IMR-90 (cell line): ENCODE data around the gene HOOK1. TPM values are rescaled to one million over a fixed set of nuclear protein-coding genes. Genes with fewer than 3 reads are reported as not detected.

ENCODE experiments used
- ATAC-seq: fragments of 200-7000 bp; cut with Tn5 transposase; 2 replicates; pipeline ENCODE4 v1.9.1; 2020; ENCODE audit warnings: low read depth, mild to moderate bottlenecking, moderate library complexity
- BruUV-seq: library from RNA; stranded (reverse); fragments of 400-500 nt; replicated peaks from 2 replicates; lab custom pipeline; 2021; lab: Mats Ljungman, UMichigan
- CTCF ChIA-PET: fragments of 300-600 bp; formaldehyde crosslinking; extraction: SDS; loops from one replicate; lab custom pipeline; 2021; ENCODE audit warnings: antibody characterized with exemption; lab: Yijun Ruan, JAX
- POLR2A ChIA-PET: fragments of 300-600 bp; sonication (Branson Sonifier 250); formaldehyde crosslinking; loops from one replicate; lab custom pipeline; 2022; ENCODE audit warnings: antibody characterized with exemption; ENCODE audit not compliant: unreplicated experiment; lab: Charles Lee
- DNase-seq: peaks from one replicate; pipeline ENCODE4 v3.0.0; 2013
- H2AFZ ChIP-seq: replicated peaks from 2 replicates; pipeline ENCODE3; 2013; ENCODE audit warnings: low read length, mild to moderate bottlenecking; ENCODE audit not compliant: poor library complexity
- H2AK5ac ChIP-seq: 2 replicates; pipeline ENCODE4 v1.6.1; 2013; ENCODE audit warnings: low read depth, low read length, inconsistent platforms
- H2AK9ac ChIP-seq: replicated peaks from 2 replicates; pipeline ENCODE3; 2013; ENCODE audit warnings: mild to moderate bottlenecking, low read depth, low read length, moderate library complexity; ENCODE audit not compliant: poor library complexity
- H2BK120ac ChIP-seq: 2 replicates; pipeline ENCODE4 v1.6.1; 2013; ENCODE audit warnings: low read depth, low read length, inconsistent platforms
- H2BK15ac ChIP-seq: 3 replicates; pipeline ENCODE4 v1.6.1; 2013; ENCODE audit warnings: low read depth, low read length, inconsistent platforms
- H2BK20ac ChIP-seq: 2 replicates; pipeline ENCODE4 v1.6.1; 2013; ENCODE audit warnings: low read depth, mild to moderate bottlenecking, inconsistent platforms, low read length, moderate library complexity
- H2BK5ac ChIP-seq: 2 replicates; pipeline ENCODE4 v1.6.1; 2013; ENCODE audit warnings: mild to moderate bottlenecking, low read depth, low read length, inconsistent platforms; ENCODE audit not compliant: poor library complexity, severe bottlenecking
- H3K14ac ChIP-seq: replicated peaks from 2 replicates; pipeline ENCODE4 v1.6.1; 2013; ENCODE audit warnings: low read depth, low read length, inconsistent platforms
- H3K18ac ChIP-seq: 2 replicates; pipeline ENCODE4 v1.6.1; 2013; ENCODE audit warnings: low read depth, low read length, control low read depth
- H3K23ac ChIP-seq: 2 replicates; pipeline ENCODE4 v1.6.1; 2013; ENCODE audit warnings: low read depth, low read length, inconsistent platforms
- H3K27ac ChIP-seq: 2 replicates; pipeline ENCODE4 v1.5.1; 2013; ENCODE audit warnings: mild to moderate bottlenecking, control low read depth, low read length; ENCODE audit not compliant: insufficient read depth
- H3K27me3 ChIP-seq: 2 replicates; pipeline ENCODE4 v1.6.1; 2013; ENCODE audit warnings: low read length; ENCODE audit not compliant: control insufficient read depth, insufficient read depth
- H3K36me3 ChIP-seq: 2 replicates; pipeline ENCODE4 v1.6.1; 2013; ENCODE audit warnings: low read length, mixed read lengths; ENCODE audit not compliant: control insufficient read depth, insufficient read depth
- H3K4ac ChIP-seq: 2 replicates; pipeline ENCODE4 v1.6.1; 2013; ENCODE audit warnings: low read depth, low read length, inconsistent platforms
- H3K4me1 ChIP-seq: 2 replicates; pipeline ENCODE4 v1.6.1; 2013; ENCODE audit warnings: low read length, mixed read lengths; ENCODE audit not compliant: control insufficient read depth, insufficient read depth
- H3K4me2 ChIP-seq: 2 replicates; pipeline ENCODE4 v1.6.1; 2013; ENCODE audit warnings: low read depth, mild to moderate bottlenecking, control low read depth, low read length, moderate library complexity
- H3K4me3 ChIP-seq: 2 replicates; pipeline ENCODE4 v1.5.1; 2013; ENCODE audit warnings: low read depth, mild to moderate bottlenecking, control low read depth, low read length, moderate library complexity; ENCODE audit not compliant: insufficient read depth
- H3K56ac ChIP-seq: 2 replicates; pipeline ENCODE4 v1.6.1; 2013; ENCODE audit warnings: low read length, inconsistent platforms; ENCODE audit not compliant: insufficient read depth; ENCODE audit errors: extremely low read depth
- H3K79me1 ChIP-seq, 2 experiments: 2 replicates each; pipeline ENCODE4 v1.6.1; 2013; ENCODE audit warnings: low read length in 2 of 2, inconsistent platforms in 1 of 2, low read depth in 1 of 2
- H3K9ac ChIP-seq: 2 replicates; pipeline ENCODE4 v1.6.1; 2013; ENCODE audit warnings: low read depth, low read length, control low read depth
- H3K9me1 ChIP-seq: 2 replicates; pipeline ENCODE4 v1.6.1; 2013; ENCODE audit warnings: low read length, inconsistent platforms; ENCODE audit not compliant: insufficient read depth
- H3K9me3 ChIP-seq: 2 replicates; pipeline ENCODE4 v1.6.1; 2013; ENCODE audit warnings: low read length; ENCODE audit not compliant: control insufficient read depth, insufficient read depth
- H4K20me1 ChIP-seq: 2 replicates; pipeline ENCODE4 v1.6.1; 2013; ENCODE audit warnings: low read length, inconsistent platforms; ENCODE audit not compliant: insufficient read depth
- H4K5ac ChIP-seq: 2 replicates; pipeline ENCODE4 v1.6.1; 2013; ENCODE audit warnings: mild to moderate bottlenecking, low read depth, low read length, control low read depth
- H4K8ac ChIP-seq, 2 experiments: 2 replicates each; pipeline ENCODE4 v1.6.1; 2013; ENCODE audit warnings: low read depth in 2 of 2, low read length in 2 of 2, control low read depth in 1 of 2, inconsistent platforms in 1 of 2
- H4K91ac ChIP-seq: 2 replicates; pipeline ENCODE4 v1.6.1; 2013; ENCODE audit warnings: low read depth, low read length, inconsistent platforms; ENCODE audit not compliant: insufficient read depth
- BHLHE40 ChIP-seq: fragments of 150-350 bp; IDR thresholded peaks from 2 replicates; pipeline ENCODE4 v1.6.1; 2016; ENCODE audit warnings: mild to moderate bottlenecking, low read depth, low read length
- CEBPB ChIP-seq: IDR thresholded peaks from 2 replicates; pipeline ENCODE4 v1.6.1; 2012; ENCODE audit warnings: low read depth, low read length, improper control_type of control experiment
- CHD1 ChIP-seq: IDR thresholded peaks from 2 replicates; pipeline ENCODE4 v1.6.1; 2012; ENCODE audit warnings: low read depth, low read length, improper control_type of control experiment
- FOS ChIP-seq: fragments of 150-350 bp; IDR thresholded peaks from 2 replicates; pipeline ENCODE4 v1.6.1; 2016; ENCODE audit warnings: low read depth, low read length
- MAFK ChIP-seq: IDR thresholded peaks from 2 replicates; pipeline ENCODE4 v1.6.1; 2012; ENCODE audit warnings: low read depth, low read length, improper control_type of control experiment
- MAZ ChIP-seq: IDR thresholded peaks from 2 replicates; pipeline ENCODE4 v1.6.1; 2012; ENCODE audit warnings: low read depth, mild to moderate bottlenecking, low read length, improper control_type of control experiment, moderate library complexity, borderline replicate concordance
- MXI1 ChIP-seq: IDR thresholded peaks from 2 replicates; pipeline ENCODE4 v1.6.1; 2012; ENCODE audit warnings: low read depth, mild to moderate bottlenecking, low read length, moderate library complexity, borderline replicate concordance
- NFE2L2 ChIP-seq: fragments of 150-350 bp; IDR thresholded peaks from 2 replicates; pipeline ENCODE4 v1.6.1; 2016; ENCODE audit warnings: low read depth, mild to moderate bottlenecking, low read length
- POLR2A ChIP-seq: IDR thresholded peaks from 2 replicates; pipeline ENCODE4 v1.6.1; 2012; ENCODE audit warnings: mild to moderate bottlenecking, low read depth, low read length
- RAD21 ChIP-seq: IDR thresholded peaks from 2 replicates; pipeline ENCODE4 v1.6.1; 2012; ENCODE audit warnings: low read length, improper control_type of control experiment
- RCOR1 ChIP-seq: IDR thresholded peaks from 2 replicates; pipeline ENCODE4 v1.6.1; 2012; ENCODE audit warnings: mild to moderate bottlenecking, low read length, improper control_type of control experiment; ENCODE audit not compliant: insufficient replicate concordance
- RFX5 ChIP-seq: IDR thresholded peaks from 2 replicates; pipeline ENCODE4 v1.8.0; 2012; ENCODE audit warnings: low read depth, mild to moderate bottlenecking, low read length, moderate library complexity
- SMC3 ChIP-seq: fragments of 150-350 bp; IDR thresholded peaks from 2 replicates; pipeline ENCODE4 v1.6.1; 2016; ENCODE audit warnings: low read depth, mild to moderate bottlenecking, antibody characterized with exemption, low read length, moderate library complexity
- WGBS, 2 experiments: methylation state at CpG; one replicate each; pipeline versions ENCODE4 v1.1.5 to v1.1.7; 2013; ENCODE audit warnings: missing lambda C conversion rate in 2 of 2; ENCODE audit not compliant: insufficient read length in 1 of 2; ENCODE audit errors: extremely low coverage in 2 of 2; 5-methylcytosine and 5-hydroxymethylcytosine counted together
- dilution Hi-C: fragments of 300-500 bp; cut with HindIII; formaldehyde crosslinking; loops from one replicate; pipeline ENCODE4 v1.14.3; 2018; ENCODE audit warnings: low sequenced_read_pairs; ENCODE audit not compliant: unreplicated experiment
- in situ Hi-C: fragments of 300-500 bp; cut with MboI; formaldehyde crosslinking; loops from 3 replicates; pipeline ENCODE4 v1.14.3; 2019; ENCODE audit warnings: low sequenced_read_pairs, inconsistent platforms, mixed read lengths
- intact Hi-C: fragments of 100-400 bp; cut with micrococcal nuclease; formaldehyde crosslinking; loops from 2 replicates; pipeline ENCODE4 v1.10.0; 2022
- polyA plus RNA-seq, 3 experiments: library from polyadenylated mRNA; depleted of rRNA; stranded (reverse); fragments of >200 nt; gene quantifications; 2 replicates each; pipeline ENCODE4 v1.2.3, GENCODE V29; 2012; ENCODE audit warnings: low replicate concordance in 1 of 3
- total RNA-seq: library from RNA; depleted of rRNA; stranded (reverse); fragments of >200 nt; gene quantifications from 2 replicates; pipeline ENCODE4 v1.2.3, GENCODE V29; 2012
- TF ChIP-seq, protein P1 (sequence below): fragments of 150-350 bp; IDR thresholded peaks from 2 replicates; pipeline ENCODE4 v1.6.1; 2016; ENCODE audit warnings: low read depth, mild to moderate bottlenecking, low read length, moderate library complexity, borderline replicate concordance
- TF ChIP-seq, protein P2 (sequence below): fragments of 150-350 bp; IDR thresholded peaks from 2 replicates; pipeline ENCODE4 v1.6.1; 2017; ENCODE audit warnings: mild to moderate bottlenecking, antibody characterized with exemption, low read length, low read depth
- TF ChIP-seq, protein P3 (sequence below): conservative IDR thresholded peaks from 2 replicates; pipeline ENCODE4 v1.5.1; 2012; ENCODE audit warnings: mild to moderate bottlenecking, low read depth, low read length, improper control_type of control experiment

HOOK1 gene
- total and polyA plus RNA-seq, 2 of the 4 experiments (the other 2 are of a cell fraction): not detected

DNA sequence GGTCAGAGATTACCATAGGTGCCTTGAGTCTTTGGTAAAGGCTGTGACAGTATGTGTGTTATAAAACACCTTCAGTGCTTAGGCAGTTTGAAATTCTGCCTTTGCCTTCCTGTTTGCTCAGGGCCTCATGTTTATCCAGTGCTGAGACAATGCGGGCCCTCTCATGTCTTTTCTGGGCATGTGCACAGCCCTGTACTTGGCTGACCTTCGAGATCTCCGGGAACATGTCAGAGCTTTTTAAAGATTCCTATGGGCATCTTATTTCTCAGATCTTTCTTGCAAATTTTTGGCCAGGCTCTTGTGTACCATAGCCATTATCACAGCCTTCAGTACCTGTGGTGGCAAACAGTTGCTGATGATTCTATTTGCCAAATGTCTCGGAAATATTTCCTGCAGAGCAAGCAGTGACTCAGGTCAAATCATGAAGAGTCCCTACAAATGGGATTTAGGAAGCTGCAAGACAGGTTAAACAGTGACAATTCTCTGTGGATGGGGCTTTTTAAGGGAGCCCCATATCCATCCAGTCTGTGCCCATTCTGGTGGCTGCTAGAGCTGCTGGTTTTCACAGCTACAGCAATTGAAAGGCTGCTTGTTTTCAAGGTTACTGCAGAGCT is 42.1 kb downstream of the HOOK1 start:
- H3K14ac ChIP-seq: no peak overlapping the region
- ATAC-seq (no peak), DNase-seq (no peak)
- H3K9me1 ChIP-seq: no peaks in the 10 kb centered on the region
- H3K36me3 ChIP-seq: no peaks in the 10 kb centered on the region
- H2BK5ac ChIP-seq: no peak overlapping the region
- no peaks in the 10 kb centered on the region for H3K27me3 ChIP-seq
- WGBS, 2 experiments: 65% methylated on average over 4 of the region's 4 CpGs; no CpG with 5 or more reads in 1 of the 2 experiments
- H4K91ac ChIP-seq: no peak overlapping the region
- H3K4me1 ChIP-seq: no peaks in the 10 kb centered on the region
- no peak overlapping the region for H3K9ac ChIP-seq
- no peak overlapping the region for H3K18ac ChIP-seq
- H3K56ac ChIP-seq: no peak overlapping the region
- CTCF ChIA-PET: no interaction called here
- no peak overlapping the region for H3K4ac ChIP-seq
- no peaks in the 10 kb centered on the region for H3K79me1 ChIP-seq
- no peak overlapping the region for H2AFZ ChIP-seq
- no peak overlapping the region for H2BK20ac ChIP-seq
- H4K8ac ChIP-seq: no peak overlapping the region
- H2AK5ac ChIP-seq: no peak overlapping the region
- no peak overlapping the region for H2BK120ac ChIP-seq
- no TSS peak for BruUV-seq
- no peak overlapping the region for H2AK9ac ChIP-seq
- dilution Hi-C loops: no loop called here
- no peaks in the 10 kb centered on the region for H4K20me1 ChIP-seq
- no peak overlapping the region for H2BK15ac ChIP-seq
- intact Hi-C loops: no loop called here
- no peak overlapping the region for H3K23ac ChIP-seq
- POLR2A ChIA-PET: no interaction called here
- H4K5ac ChIP-seq: no peak overlapping the region
- H3K27ac ChIP-seq: no peak overlapping the region
- TF ChIP-seq MXI1 (no peak), RAD21 (no peak), MAFK (no peak), CHD1 (no peak), FOS (no peak), NFE2L2 (no peak), MAZ (no peak), SMC3 (no peak), RFX5 (no peak), CEBPB (no peak), RCOR1 (no peak), BHLHE40 (no peak), POLR2A (no peak)
- TF ChIP-seq, protein P1, sequence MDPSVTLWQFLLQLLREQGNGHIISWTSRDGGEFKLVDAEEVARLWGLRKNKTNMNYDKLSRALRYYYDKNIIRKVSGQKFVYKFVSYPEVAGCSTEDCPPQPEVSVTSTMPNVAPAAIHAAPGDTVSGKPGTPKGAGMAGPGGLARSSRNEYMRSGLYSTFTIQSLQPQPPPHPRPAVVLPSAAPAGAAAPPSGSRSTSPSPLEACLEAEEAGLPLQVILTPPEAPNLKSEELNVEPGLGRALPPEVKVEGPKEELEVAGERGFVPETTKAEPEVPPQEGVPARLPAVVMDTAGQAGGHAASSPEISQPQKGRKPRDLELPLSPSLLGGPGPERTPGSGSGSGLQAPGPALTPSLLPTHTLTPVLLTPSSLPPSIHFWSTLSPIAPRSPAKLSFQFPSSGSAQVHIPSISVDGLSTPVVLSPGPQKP: no peak
- TF ChIP-seq, protein P2, sequence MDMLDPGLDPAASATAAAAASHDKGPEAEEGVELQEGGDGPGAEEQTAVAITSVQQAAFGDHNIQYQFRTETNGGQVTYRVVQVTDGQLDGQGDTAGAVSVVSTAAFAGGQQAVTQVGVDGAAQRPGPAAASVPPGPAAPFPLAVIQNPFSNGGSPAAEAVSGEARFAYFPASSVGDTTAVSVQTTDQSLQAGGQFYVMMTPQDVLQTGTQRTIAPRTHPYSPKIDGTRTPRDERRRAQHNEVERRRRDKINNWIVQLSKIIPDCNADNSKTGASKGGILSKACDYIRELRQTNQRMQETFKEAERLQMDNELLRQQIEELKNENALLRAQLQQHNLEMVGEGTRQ: no peak
- TF ChIP-seq, protein P3, sequence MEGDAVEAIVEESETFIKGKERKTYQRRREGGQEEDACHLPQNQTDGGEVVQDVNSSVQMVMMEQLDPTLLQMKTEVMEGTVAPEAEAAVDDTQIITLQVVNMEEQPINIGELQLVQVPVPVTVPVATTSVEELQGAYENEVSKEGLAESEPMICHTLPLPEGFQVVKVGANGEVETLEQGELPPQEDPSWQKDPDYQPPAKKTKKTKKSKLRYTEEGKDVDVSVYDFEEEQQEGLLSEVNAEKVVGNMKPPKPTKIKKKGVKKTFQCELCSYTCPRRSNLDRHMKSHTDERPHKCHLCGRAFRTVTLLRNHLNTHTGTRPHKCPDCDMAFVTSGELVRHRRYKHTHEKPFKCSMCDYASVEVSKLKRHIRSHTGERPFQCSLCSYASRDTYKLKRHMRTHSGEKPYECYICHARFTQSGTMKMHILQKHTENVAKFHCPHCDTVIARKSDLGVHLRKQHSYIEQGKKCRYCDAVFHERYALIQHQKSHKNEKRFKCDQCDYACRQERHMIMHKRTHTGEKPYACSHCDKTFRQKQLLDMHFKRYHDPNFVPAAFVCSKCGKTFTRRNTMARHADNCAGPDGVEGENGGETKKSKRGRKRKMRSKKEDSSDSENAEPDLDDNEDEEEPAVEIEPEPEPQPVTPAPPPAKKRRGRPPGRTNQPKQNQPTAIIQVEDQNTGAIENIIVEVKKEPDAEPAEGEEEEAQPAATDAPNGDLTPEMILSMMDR: no peak
- no peaks in the 10 kb centered on the region for H3K9me3 ChIP-seq
- H3K4me3 ChIP-seq: no peak overlapping the region
- in situ Hi-C loops: no loop called here
- no peak overlapping the region for H3K4me2 ChIP-seq
